ENCODE data around the gene SRP72. TPM values are rescaled to one million over a fixed set of nuclear protein-coding genes. Genes with fewer than 3 reads are reported as not detected.

The SRP72 gene
- total RNA-seq, 1 experiment from 2014 or later: 86.5 TPM

GRCh38 chr4:56464581-56464980 lies 2.8 kb upstream of the SRP72 start:
- no peak for DNase-seq (ENCODE audit: low read depth)

- DNase-seq (ENCODE audit: low read depth): peak; percentile 63
These were observed 1.7 kb upstream of the SRP72 start for GRCh38 chr4:56465599-56466295.

- DNase-seq (ENCODE audit: low read depth): peak; percentile 88
These were observed 1.1 kb upstream of the SRP72 start for GRCh38 chr4:56466296-56466761.

- no peak for DNase-seq (ENCODE audit: low read depth)
These were observed 520 bp upstream of the SRP72 start for GRCh38 chr4:56466910-56467283.

GRCh38 chr4:56468097-56468422 lies 643 bp downstream of the SRP72 start:
- DNase-seq (ENCODE audit: low read depth): no peak

GRCh38 chr4:56469489-56470210 lies 2.2 kb downstream of the SRP72 start:
- DNase-seq (ENCODE audit: low read depth): no peak

GRCh38 chr4:56475917-56476316 lies 8.5 kb downstream of the SRP72 start:
- DNase-seq (ENCODE audit: low read depth): no peak

- DNase-seq (ENCODE audit: low read depth): no peak
These were observed 9.8 kb downstream of the SRP72 start for GRCh38 chr4:56477192-56477702.

- DNase-seq (ENCODE audit: low read depth): no peak
These were observed 13.3 kb downstream of the SRP72 start for GRCh38 chr4:56480691-56481090.

- no peak for DNase-seq (ENCODE audit: low read depth)
These were observed 28.8 kb downstream of the SRP72 start for GRCh38 chr4:56496241-56496640.

- peak; percentile 45 for DNase-seq (ENCODE audit: low read depth)
These were observed 38.1 kb downstream of the SRP72 start, which contains the start of gene ARL9 for GRCh38 chr4:56505269-56506130. ARL9 (plus strand) TSS chr4:56505791; CDS start chr4:56505863, 72 bp downstream.

- no peak for DNase-seq (ENCODE audit: low read depth)
These were observed 43.7 kb downstream of the SRP72 start for GRCh38 chr4:56511098-56511497.

- DNase-seq (ENCODE audit: low read depth): peak; percentile 12
These were observed 44.7 kb downstream of the SRP72 start for GRCh38 chr4:56512166-56512565.

- no peak for DNase-seq (ENCODE audit: low read depth)
These were observed 46.1 kb downstream of the SRP72 start for GRCh38 chr4:56513517-56513916.

- peak; percentile 62 for DNase-seq (ENCODE audit: low read depth)
These were observed 63.1 kb downstream of the SRP72 start for GRCh38 chr4:56530269-56531148.

- DNase-seq (ENCODE audit: low read depth): no peak
These were observed 63.8 kb downstream of the SRP72 start for GRCh38 chr4:56531149-56531770.

GRCh38 chr4:56531823-56532222 lies 64.4 kb downstream of the SRP72 start:
- DNase-seq (ENCODE audit: low read depth): no peak

GRCh38 chr4:56532239-56532638 lies 64.8 kb downstream of the SRP72 start:
- DNase-seq (ENCODE audit: low read depth): no peak

- DNase-seq (ENCODE audit: low read depth): no peak
These were observed 68.5 kb downstream of the SRP72 start for GRCh38 chr4:56535915-56536314.

- DNase-seq (ENCODE audit: low read depth): no peak
These were observed 69.7 kb downstream of the SRP72 start for GRCh38 chr4:56537147-56537546.
